H1 (cell line): ENCODE measurements around the gene OSBPL3. TPM values are rescaled to one million over a fixed set of nuclear protein-coding genes. Genes with fewer than 3 reads are reported as not detected.

ENCODE experiments used
- CTCF ChIA-PET: fragments of 300-600 bp; sonication (Branson Sonifier 250); formaldehyde crosslinking; loops from one replicate; lab custom pipeline; 2021; ENCODE audit not compliant: partially characterized antibody; lab: Charles Lee
- POLR2A ChIA-PET: fragments of 300-600 bp; sonication (Branson Sonifier 250); formaldehyde crosslinking; loops from one replicate; lab custom pipeline; 2021; ENCODE audit warnings: inconsistent platforms; ENCODE audit not compliant: partially characterized antibody; lab: Charles Lee
- DNase-seq, 2 experiments: peaks; one replicate each; pipeline versions ENCODE4 v3.0.0 to v3.0.0-alpha.2; 2010 to 2022; ENCODE audit warnings: low spot score in 2 of 2, low read depth in 1 of 2, mixed read lengths in 1 of 2
- FAIRE-seq: peaks from 2 replicates; lab custom pipeline; 2011; peaks lifted over from hg19 to GRCh38; lab: Jason Lieb, UNC
- H2AFZ ChIP-seq: 2 replicates; pipeline ENCODE4 v1.8.1; 2012; ENCODE audit warnings: low read length, inconsistent platforms
- H2AK5ac ChIP-seq: 2 replicates; pipeline ENCODE4 v1.6.1; 2013; ENCODE audit warnings: low read depth, low read length
- H2BK120ac ChIP-seq: replicated peaks from 2 replicates; pipeline ENCODE3; 2013; ENCODE audit warnings: low read depth, low read length, inconsistent platforms
- H2BK12ac ChIP-seq: 2 replicates; pipeline ENCODE4 v1.6.1; 2013; ENCODE audit warnings: low read depth, low read length
- H2BK15ac ChIP-seq: 2 replicates; pipeline ENCODE4 v1.6.1; 2013; ENCODE audit warnings: low read length
- H2BK20ac ChIP-seq: 2 replicates; pipeline ENCODE4 v1.6.1; 2013; ENCODE audit warnings: low read length
- H2BK5ac ChIP-seq: 2 replicates; pipeline ENCODE4 v1.6.1; 2013; ENCODE audit warnings: low read depth, low read length
- H3K14ac ChIP-seq: 2 replicates; pipeline ENCODE4 v1.6.1; 2013; ENCODE audit warnings: inconsistent platforms; ENCODE audit not compliant: insufficient read length
- H3K18ac ChIP-seq: 2 replicates; pipeline ENCODE4 v1.6.1; 2013; ENCODE audit warnings: low read length; ENCODE audit errors: extremely low read depth
- H3K23ac ChIP-seq: 2 replicates; pipeline ENCODE4 v1.6.1; 2013; ENCODE audit warnings: inconsistent platforms; ENCODE audit not compliant: insufficient read length
- H3K23me2 ChIP-seq: 2 replicates; pipeline ENCODE4 v1.6.1; 2013; ENCODE audit warnings: low read depth, low read length
- H3K27ac ChIP-seq: 2 replicates; pipeline ENCODE4 v1.6.1; 2011; ENCODE audit warnings: low read depth, low read length, inconsistent platforms
- H3K27me3 ChIP-seq, 4 experiments: replicated peaks in 1 of 4; 1 replicate in 1 of 4; 2 replicates in 3 of 4; pipeline versions ENCODE4 v1.6.1 to v1.8.1; 2011 to 2013; ENCODE audit warnings: low read length in 3 of 4, mild to moderate bottlenecking in 3 of 4, inconsistent platforms in 2 of 4, mixed read lengths in 2 of 4, moderate library complexity in 1 of 4; ENCODE audit not compliant: control insufficient read depth in 3 of 4, insufficient read depth in 3 of 4; ENCODE audit errors: extremely low read depth in 1 of 4
- H3K36me3 ChIP-seq, 4 experiments: 2 replicates each; pipeline versions ENCODE4 v1.6.1 to v1.8.1; 2011 to 2013; ENCODE audit warnings: mild to moderate bottlenecking in 4 of 4, low read length in 3 of 4, moderate library complexity in 2 of 4, control low read depth in 1 of 4, inconsistent platforms in 1 of 4; ENCODE audit not compliant: insufficient read depth in 4 of 4, control insufficient read depth in 2 of 4
- H3K4ac ChIP-seq: replicated peaks from 2 replicates; pipeline ENCODE3; 2013; ENCODE audit warnings: low read length, low read depth, mixed read lengths, inconsistent platforms; ENCODE audit not compliant: insufficient read length
- H3K4me1 ChIP-seq, 4 experiments: replicated peaks in 1 of 4; 1 replicate in 1 of 4; 2 replicates in 3 of 4; pipeline versions ENCODE4 v1.6.1 to v1.8.1; 2011 to 2013; ENCODE audit warnings: low read length in 3 of 4, inconsistent platforms in 2 of 4, mixed read lengths in 1 of 4; ENCODE audit not compliant: insufficient read depth in 4 of 4, control insufficient read depth in 3 of 4
- H3K4me2 ChIP-seq, 2 experiments: 2 replicates each; pipeline versions ENCODE4 v1.6.1 to v1.8.1; 2011 to 2013; ENCODE audit warnings: low read depth in 2 of 2, low read length in 2 of 2, control low read depth in 1 of 2, inconsistent platforms in 1 of 2, mild to moderate bottlenecking in 1 of 2; ENCODE audit not compliant: insufficient read depth in 1 of 2
- H3K4me3 ChIP-seq, 4 experiments: fragments of 200-600, 300-600 bp in 1 of 4; sonication (generic), shearing (Covaris generic), sonication (Bioruptor Twin) in 1 of 4; 2 replicates each; pipeline versions ENCODE4 v1.5.1 to v1.8.1; 2011 to 2016; ENCODE audit warnings: low read length in 4 of 4, low read depth in 3 of 4, control low read depth in 2 of 4, inconsistent platforms in 2 of 4, mild to moderate bottlenecking in 2 of 4, mixed read lengths in 1 of 4, moderate library complexity in 1 of 4; ENCODE audit not compliant: insufficient read depth in 2 of 4; ENCODE audit errors: extremely low read depth in 1 of 4
- H3K56ac ChIP-seq: replicated peaks from 2 replicates; pipeline ENCODE3; 2013; ENCODE audit warnings: low read depth, mild to moderate bottlenecking, mixed read lengths, low read length, inconsistent platforms; ENCODE audit not compliant: insufficient read length
- H3K79me1 ChIP-seq: 2 replicates; pipeline ENCODE4 v1.6.1; 2013; ENCODE audit warnings: low read depth, low read length, control low read depth
- H3K79me2 ChIP-seq, 2 experiments: 2 replicates each; pipeline versions ENCODE4 v1.6.1 to v1.8.1; 2012 to 2013; ENCODE audit warnings: low read length in 2 of 2, mild to moderate bottlenecking in 2 of 2, inconsistent platforms in 1 of 2; ENCODE audit not compliant: insufficient read depth in 2 of 2, control insufficient read depth in 1 of 2
- H3K9ac ChIP-seq, 4 experiments: replicated peaks in 1 of 4; 1 replicate in 1 of 4; 2 replicates in 3 of 4; pipeline versions ENCODE4 v1.6.1 to v1.8.1; 2011 to 2013; ENCODE audit warnings: low read depth in 3 of 4, low read length in 3 of 4, control low read depth in 2 of 4, mild to moderate bottlenecking in 2 of 4, moderate library complexity in 2 of 4, inconsistent platforms in 1 of 4; ENCODE audit errors: extremely low read depth in 1 of 4
- H3K9me3 ChIP-seq, 2 experiments: 2 replicates each; pipeline versions ENCODE4 v1.6.1 to v1.8.1; 2012 to 2013; ENCODE audit warnings: mild to moderate bottlenecking in 2 of 2, moderate library complexity in 2 of 2, control low read depth in 1 of 2, inconsistent platforms in 1 of 2, low read depth in 1 of 2, low read length in 1 of 2, mixed read lengths in 1 of 2; ENCODE audit not compliant: insufficient read depth in 2 of 2
- H4K20me1 ChIP-seq, 2 experiments: replicated peaks in 1 of 2; 2 replicates each; pipeline versions ENCODE3 to v1.8.1; 2011 to 2013; ENCODE audit warnings: inconsistent platforms in 2 of 2, low read length in 2 of 2, mild to moderate bottlenecking in 1 of 2; ENCODE audit not compliant: insufficient read depth in 2 of 2, control insufficient read depth in 1 of 2
- H4K5ac ChIP-seq: 2 replicates; pipeline ENCODE4 v1.6.1; 2013; ENCODE audit warnings: low read length, low read depth, mixed read lengths, inconsistent platforms; ENCODE audit not compliant: insufficient read length
- H4K8ac ChIP-seq: 2 replicates; pipeline ENCODE4 v1.8.0; 2013; ENCODE audit warnings: mild to moderate bottlenecking, moderate library complexity, low read length, inconsistent platforms; ENCODE audit not compliant: insufficient read depth; ENCODE audit errors: extremely low read depth
- H4K91ac ChIP-seq: replicated peaks from 2 replicates; pipeline ENCODE3; 2013; ENCODE audit warnings: low read length, mixed read lengths, inconsistent platforms; ENCODE audit not compliant: insufficient read length
- GTF2F1 ChIP-seq: IDR thresholded peaks from 2 replicates; pipeline ENCODE4 v1.6.1; 2012; ENCODE audit warnings: low read depth, low read length, improper control_type of control experiment, borderline replicate concordance
- JUND ChIP-seq: IDR thresholded peaks from 2 replicates; pipeline ENCODE4 v1.6.1; 2011; ENCODE audit warnings: mild to moderate bottlenecking, improper control_type of control experiment, low read length
- SUZ12 ChIP-seq: fragments of 200-600 bp; sonication (generic); IDR thresholded peaks from 2 replicates; pipeline ENCODE4 v1.6.1; 2012; ENCODE audit warnings: mild to moderate bottlenecking, inconsistent platforms, low read length, moderate library complexity, mixed read lengths
- TAF1 ChIP-seq: IDR thresholded peaks from 2 replicates; pipeline ENCODE4 v1.6.1; 2011; ENCODE audit warnings: mild to moderate bottlenecking, low read depth, low read length
- polyA plus RNA-seq, 7 experiments: library from polyadenylated mRNA; depleted of rRNA in 3 of 7; stranded (reverse) in 5 of 7; unstranded in 2 of 7; fragments of >200 nt in 5 of 7; fragments of 200-250 nt in 2 of 7; gene quantifications; 1 replicate in 5 of 7; 2 replicates in 1 of 7; 4 replicates in 1 of 7; pipeline versions ENCODE4 v1.2.1 to v1.2.3, GENCODE V29; 2011 to 2013; ENCODE audit warnings: missing spikeins in 2 of 7, mixed read lengths in 2 of 7
- total RNA-seq: library from RNA; stranded (reverse); fragmentation: NEBNext Ultra II Directional; extraction: Animal tissue kit (Norgen Biotek cat#: 25700); gene quantifications from 2 replicates; pipeline ENCODE4 v1.2.1, GENCODE V29; 2021

Gene OSBPL3
- total and polyA plus RNA-seq, 2 of the 8 experiments (the other 6 are each of a cell fraction or from before 2014, with no cell fraction given): 2.8 to 13.9 TPM

- no peak for DNase-seq
- no peak overlapping the region for H3K4me3 ChIP-seq
- H4K20me1 ChIP-seq: no peaks in the 10 kb centered on the region
- H2AK5ac ChIP-seq: no peak overlapping the region
- no peaks in the 10 kb centered on the region for H3K79me2 ChIP-seq
- no peak overlapping the region for H2BK12ac ChIP-seq
- ChIA-PET CTCF (interaction anchor here (0.6 to 2.8 kb wide), 3 partner anchors 19 to 154 kb away, joined by 3 to 11 read pairs (median 3); no protein-coding TSS in a partner anchor), POLR2A (no interaction called here)
- no peak overlapping the region for H2BK15ac ChIP-seq
- no peak overlapping the region for H2BK20ac ChIP-seq
- H3K27me3 ChIP-seq: no peaks in the 10 kb centered on the region
- H3K27ac ChIP-seq: no peak overlapping the region
- no peak overlapping the region for H2BK120ac ChIP-seq
- H4K8ac ChIP-seq: no peak overlapping the region
- no peaks in the 10 kb centered on the region for H3K23me2 ChIP-seq
- TF ChIP-seq JUND: no peak
- TF ChIP-seq SUZ12: no peak
- no peak for TF ChIP-seq TAF1
- no peak for TF ChIP-seq GTF2F1
- H3K36me3 ChIP-seq: peaks cover 0 to 4% (median 0%) of the 10 kb centered on the region in 4 experiments; a peak in 1 of 8 replicates
- no peak overlapping the region for H3K4ac ChIP-seq
- peaks cover 0 to 2% (median under 1%) of the 10 kb centered on the region in 4 experiments; a peak in 2 of 7 replicates for H3K4me1 ChIP-seq
- FAIRE-seq: no peak
- H3K9me3 ChIP-seq: no peaks in the 10 kb centered on the region
- H2BK5ac ChIP-seq: no peak overlapping the region
- no peak overlapping the region for H4K5ac ChIP-seq
- no peaks in the 10 kb centered on the region for H3K79me1 ChIP-seq
- no peak overlapping the region for H3K56ac ChIP-seq
- no peak overlapping the region for H3K18ac ChIP-seq
- no peak overlapping the region for H3K23ac ChIP-seq
- no peak overlapping the region for H3K9ac ChIP-seq
- no peak overlapping the region for H2AFZ ChIP-seq
- H3K14ac ChIP-seq: no peak overlapping the region
- no peak overlapping the region for H4K91ac ChIP-seq
- H3K4me2 ChIP-seq: no peak overlapping the region
Observed at GRCh38 chr7:24857623-24858022, 122.4 kb downstream of the OSBPL3 start.
